Fibroblast of lung (primary cell): ENCODE results near the gene TMEM69. TPM values are rescaled to one million over a fixed set of nuclear protein-coding genes. Genes with fewer than 3 reads are reported as not detected.
"Not testable (repeated sequence)": the region's sequence is repeated elsewhere in the genome, so short reads cannot be mapped to it uniquely, and the experiment has no call there.

Experiments
- DNase-seq, 2 donors: peaks; one replicate each; pipeline versions ENCODE4 v3.0.0 to v3.0.0-alpha.2; 2010; ENCODE audit warnings: low read depth in 2 of 2
- H2AFZ ChIP-seq: 2 replicates; pipeline ENCODE4 v1.5.1; 2012; ENCODE audit warnings: low read length, control low read depth, inconsistent platforms
- H3K27ac ChIP-seq: 2 replicates; pipeline ENCODE4 v1.5.1; 2011; ENCODE audit warnings: low read length, control low read depth; ENCODE audit not compliant: insufficient read depth
- H3K27me3 ChIP-seq: 2 replicates; pipeline ENCODE4 v1.5.1; 2011; ENCODE audit warnings: mild to moderate bottlenecking, low read length; ENCODE audit not compliant: control insufficient read depth, insufficient read depth
- H3K36me3 ChIP-seq: 2 replicates; pipeline ENCODE4 v1.5.1; 2011; ENCODE audit warnings: low read length; ENCODE audit not compliant: control insufficient read depth, insufficient read depth
- H3K4me1 ChIP-seq: 2 replicates; pipeline ENCODE4 v1.5.1; 2011; ENCODE audit warnings: low read length; ENCODE audit not compliant: control insufficient read depth, insufficient read depth; ENCODE audit errors: extremely low read depth
- H3K4me2 ChIP-seq: 2 replicates; pipeline ENCODE4 v1.5.1; 2011; ENCODE audit warnings: low read length, control low read depth; ENCODE audit not compliant: insufficient read depth; ENCODE audit errors: extremely low read depth
- H3K4me3 ChIP-seq, 4 experiments: fragments of 200-600 bp in 1 of 4; sonication (generic) in 1 of 4; replicated peaks in 1 of 4; 2 replicates each; pipeline ENCODE4 v1.5.1; 2011 to 2016; ENCODE audit warnings: low read length in 4 of 4, low read depth in 3 of 4, mild to moderate bottlenecking in 3 of 4, control low read depth in 2 of 4, inconsistent platforms in 1 of 4, mixed read lengths in 1 of 4; ENCODE audit not compliant: insufficient read depth in 1 of 4; ENCODE audit errors: control extremely low read depth in 1 of 4
- H3K79me2 ChIP-seq: 2 replicates; pipeline ENCODE4 v1.5.1; 2012; ENCODE audit warnings: mild to moderate bottlenecking, low read length, inconsistent platforms; ENCODE audit not compliant: control insufficient read depth, insufficient read depth
- H3K9ac ChIP-seq: 2 replicates; pipeline ENCODE4 v1.5.1; 2011; ENCODE audit warnings: mild to moderate bottlenecking, low read length, control low read depth; ENCODE audit not compliant: insufficient read depth
- H3K9me3 ChIP-seq: 2 replicates; pipeline ENCODE4 v1.5.1; 2012; ENCODE audit warnings: low read depth, low read length; ENCODE audit not compliant: control insufficient read depth, insufficient read depth
- H4K20me1 ChIP-seq: 2 replicates; pipeline ENCODE4 v1.5.1; 2011; ENCODE audit warnings: low read length; ENCODE audit not compliant: control insufficient read depth, insufficient read depth; ENCODE audit errors: extremely low read depth
- EZH2 ChIP-seq: IDR thresholded peaks from 2 replicates; pipeline ENCODE4 v1.5.1; 2012; ENCODE audit warnings: low read length, control low read depth, mild to moderate bottlenecking; ENCODE audit errors: missing control alignments
- polyA plus RNA-seq, 2 donors: library from polyadenylated mRNA; depleted of rRNA in 1 of 2; stranded (reverse) in 1 of 2; unstranded in 1 of 2; fragments of >200 nt; gene quantifications; 2 replicates each; pipeline ENCODE4 v1.2.1, GENCODE V29; 2011 to 2012; ENCODE audit warnings: missing spikeins in 1 of 2
- total RNA-seq: library from RNA; depleted of rRNA; stranded (reverse); fragments of >200 nt; gene quantifications from 2 replicates; pipeline ENCODE4 v1.2.1, GENCODE V29; 2014
- TF ChIP-seq, protein P1 (sequence below), 2 donors: IDR thresholded peaks in 1 of 2; conservative IDR thresholded peaks in 1 of 2; 1 replicate in 1 of 2; 2 replicates in 1 of 2; pipeline ENCODE4 v1.5.1; 2011 to 2012; ENCODE audit warnings: low read length in 2 of 2, control low read depth in 1 of 2, inconsistent platforms in 1 of 2, low read depth in 1 of 2, mild to moderate bottlenecking in 1 of 2

TMEM69 gene
- total and polyA plus RNA-seq, 2 donors (not counting 1 experiment from before 2014, with no cell fraction given) = 10.2 to 54.3 TPM

DNA sequence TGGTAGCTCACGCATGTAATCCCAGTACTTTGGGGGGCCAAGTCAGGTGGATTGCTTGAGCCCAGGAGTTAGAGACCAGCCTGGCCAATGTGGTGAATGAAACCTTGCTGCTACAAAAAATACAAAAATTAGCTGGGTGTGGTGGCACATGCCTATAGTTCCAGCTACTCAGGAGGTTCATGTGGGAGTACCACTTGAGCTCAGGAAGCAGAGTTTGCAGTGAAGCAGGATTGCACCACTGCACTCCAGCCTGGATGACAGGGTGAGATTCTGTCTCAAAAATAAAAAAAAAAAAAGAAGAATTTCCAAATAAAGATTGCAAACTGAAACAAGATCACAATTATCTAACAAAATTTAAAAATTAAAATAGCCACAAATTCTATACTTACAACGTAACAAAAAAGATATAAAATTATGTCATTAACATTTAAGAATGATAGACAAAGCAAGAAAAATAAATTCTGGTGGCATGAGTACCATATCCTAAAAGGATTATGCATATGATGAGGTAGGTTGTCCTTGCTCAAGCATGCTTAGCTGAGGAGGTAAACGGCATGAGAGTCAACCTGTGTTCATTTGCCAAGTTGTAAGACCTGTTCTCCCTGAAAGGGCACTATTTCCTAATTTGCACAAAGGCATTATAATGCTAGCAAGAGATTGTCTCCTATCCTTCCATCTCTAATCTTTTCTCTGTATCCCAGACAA, 42.2 kb downstream of the TMEM69 start:
- no peak overlapping the region for H3K9ac ChIP-seq
- DNase-seq = no peak
- no peak overlapping the region for H3K4me3 ChIP-seq
- H3K79me2 ChIP-seq = no peaks in the 10 kb centered on the region
- H3K4me1 ChIP-seq = no peaks in the 10 kb centered on the region
- H3K27ac ChIP-seq = no peak overlapping the region
- TF ChIP-seq EZH2 = no peak
- TF ChIP-seq, protein P1, sequence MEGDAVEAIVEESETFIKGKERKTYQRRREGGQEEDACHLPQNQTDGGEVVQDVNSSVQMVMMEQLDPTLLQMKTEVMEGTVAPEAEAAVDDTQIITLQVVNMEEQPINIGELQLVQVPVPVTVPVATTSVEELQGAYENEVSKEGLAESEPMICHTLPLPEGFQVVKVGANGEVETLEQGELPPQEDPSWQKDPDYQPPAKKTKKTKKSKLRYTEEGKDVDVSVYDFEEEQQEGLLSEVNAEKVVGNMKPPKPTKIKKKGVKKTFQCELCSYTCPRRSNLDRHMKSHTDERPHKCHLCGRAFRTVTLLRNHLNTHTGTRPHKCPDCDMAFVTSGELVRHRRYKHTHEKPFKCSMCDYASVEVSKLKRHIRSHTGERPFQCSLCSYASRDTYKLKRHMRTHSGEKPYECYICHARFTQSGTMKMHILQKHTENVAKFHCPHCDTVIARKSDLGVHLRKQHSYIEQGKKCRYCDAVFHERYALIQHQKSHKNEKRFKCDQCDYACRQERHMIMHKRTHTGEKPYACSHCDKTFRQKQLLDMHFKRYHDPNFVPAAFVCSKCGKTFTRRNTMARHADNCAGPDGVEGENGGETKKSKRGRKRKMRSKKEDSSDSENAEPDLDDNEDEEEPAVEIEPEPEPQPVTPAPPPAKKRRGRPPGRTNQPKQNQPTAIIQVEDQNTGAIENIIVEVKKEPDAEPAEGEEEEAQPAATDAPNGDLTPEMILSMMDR (conservative IDR thresholded peaks at IDR 0.05 in 1 of 2, IDR thresholded peaks at IDR 0.05 in 1 of 2; ENCODE audit: low read depth in 1 of 2, low read length in 2 of 2) = no peak
- H4K20me1 ChIP-seq = no peaks in the 10 kb centered on the region
- no peaks in the 10 kb centered on the region for H3K9me3 ChIP-seq
- no peaks in the 10 kb centered on the region for H3K27me3 ChIP-seq
- no peak overlapping the region for H2AFZ ChIP-seq
- H3K36me3 ChIP-seq = no peaks in the 10 kb centered on the region
- H3K4me2 ChIP-seq = no peak overlapping the region

DNA sequence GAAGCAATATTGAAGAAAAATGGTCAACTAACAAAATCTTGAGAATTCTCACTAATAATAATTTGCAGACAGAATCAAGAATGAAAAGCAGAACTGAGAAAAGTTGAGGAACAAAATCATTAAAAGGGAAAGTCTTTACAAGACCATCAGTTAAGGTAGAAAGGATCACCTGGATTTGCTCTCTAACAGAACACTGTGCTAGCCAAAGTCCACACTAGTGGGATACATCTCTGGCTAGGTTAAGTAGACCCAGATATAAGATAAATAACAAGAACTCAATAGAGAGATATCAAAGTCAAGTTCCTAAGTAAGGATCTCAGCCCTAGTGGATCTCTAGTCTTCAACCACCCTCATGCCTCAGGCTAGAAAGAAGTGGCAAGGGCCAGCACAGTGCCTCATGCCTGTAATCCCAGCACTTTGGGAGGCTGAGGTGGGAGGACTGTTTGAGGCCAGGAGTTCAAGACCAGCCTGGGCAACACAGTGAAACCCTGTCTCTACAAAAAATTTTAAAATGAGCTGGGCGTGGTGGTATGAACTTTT, 42.9 kb downstream of the TMEM69 start:
- H3K36me3 ChIP-seq = no peaks in the 10 kb centered on the region

DNA sequence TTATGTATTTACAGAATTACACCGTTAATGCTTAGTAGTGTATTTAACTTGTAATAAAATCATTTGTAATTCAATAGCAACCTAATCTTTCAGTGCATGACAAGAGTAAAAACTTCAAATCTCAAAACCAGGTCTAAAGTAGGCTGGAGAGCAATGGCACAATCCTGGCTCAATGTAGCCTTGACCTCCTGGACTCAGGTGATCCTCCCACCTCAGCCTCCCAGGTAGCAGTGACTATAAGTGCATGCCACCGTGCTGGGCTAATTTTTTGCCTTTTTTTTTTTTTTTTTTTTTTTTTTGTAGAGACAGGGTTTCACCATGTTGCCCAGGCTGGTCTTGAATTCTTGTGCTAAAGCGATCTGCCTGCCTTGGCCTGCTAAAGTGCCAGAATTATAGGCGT, 51.2 kb downstream of the TMEM69 start:
- Histone ChIP-seq H2AFZ (no peak overlapping the region), H3K27ac (no peak overlapping the region), H3K27me3 (no peaks in the 10 kb centered on the region), H4K20me1 (no peaks in the 10 kb centered on the region), H3K9me3 (no peaks in the 10 kb centered on the region), H3K4me3 (no peak overlapping the region), H3K4me1 (no peaks in the 10 kb centered on the region), H3K4me2 (no peak overlapping the region), H3K36me3 (no peaks in the 10 kb centered on the region), H3K79me2 (no peaks in the 10 kb centered on the region), H3K9ac (no peak overlapping the region)
- TF ChIP-seq, protein P1 (conservative IDR thresholded peaks at IDR 0.05 in 1 of 2, IDR thresholded peaks at IDR 0.05 in 1 of 2; ENCODE audit: low read depth in 1 of 2, low read length in 2 of 2) = no peak
- no peak for TF ChIP-seq EZH2
- DNase-seq = no peak

More for the DNA sequence above, 42.9 kb downstream of the TMEM69 start:
- DNase-seq = no peak
- H3K27me3 ChIP-seq = no peaks in the 10 kb centered on the region
- H3K4me1 ChIP-seq = no peaks in the 10 kb centered on the region
- H3K4me3 ChIP-seq = no peak overlapping the region
- no peaks in the 10 kb centered on the region for H3K9me3 ChIP-seq
- TF ChIP-seq EZH2 = no peak
- TF ChIP-seq, protein P1 (conservative IDR thresholded peaks at IDR 0.05 in 1 of 2, IDR thresholded peaks at IDR 0.05 in 1 of 2; ENCODE audit: low read depth in 1 of 2, low read length in 2 of 2) = no peak
- H3K79me2 ChIP-seq = no peaks in the 10 kb centered on the region
- no peak overlapping the region for H3K4me2 ChIP-seq
- H3K27ac ChIP-seq = no peak overlapping the region
- no peak overlapping the region for H2AFZ ChIP-seq
- H4K20me1 ChIP-seq = no peaks in the 10 kb centered on the region
- H3K9ac ChIP-seq = no peak overlapping the region

DNA sequence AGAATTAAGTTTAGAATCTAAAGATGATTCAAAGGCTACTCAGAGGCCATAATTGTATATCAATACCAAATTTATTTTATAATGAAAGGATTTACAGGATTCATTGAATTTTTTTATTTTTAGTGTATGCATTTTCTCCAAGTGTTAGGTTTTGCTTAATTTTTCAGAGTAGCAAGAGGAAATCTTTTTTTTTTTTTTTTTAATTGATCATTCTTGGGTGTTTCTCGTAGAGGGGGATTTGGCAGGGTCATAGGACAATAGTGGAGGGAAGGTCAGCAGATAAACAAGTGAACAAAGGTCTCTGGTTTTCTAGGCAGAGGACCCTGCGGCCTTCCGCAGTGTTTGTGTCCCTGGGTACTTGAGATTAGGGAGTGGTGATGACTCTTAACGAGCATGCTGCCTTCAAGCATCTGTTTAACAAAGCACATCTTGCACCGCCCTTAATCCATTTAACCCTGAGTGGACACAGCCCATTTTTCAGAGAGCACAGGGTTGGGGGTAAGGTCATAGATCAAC, 51.7 kb downstream of the TMEM69 start:
- not testable (repeated sequence) for DNase-seq, H3K4me3 ChIP-seq, H3K4me1 ChIP-seq, H3K27me3 ChIP-seq, H3K36me3 ChIP-seq, H3K9me3 ChIP-seq, H3K27ac ChIP-seq, H3K9ac ChIP-seq, H2AFZ ChIP-seq, H3K4me2 ChIP-seq, H4K20me1 ChIP-seq, H3K79me2 ChIP-seq
